Transverse colon (tissue), 4 donors: Measurements from ENCODE around the gene MYRF. TPM values are rescaled to one million over a fixed set of nuclear protein-coding genes. Genes with fewer than 3 reads are reported as not detected.

Experiments used
- DNase-seq: peaks from one replicate; pipeline ENCODE4 v3.0.0-alpha.2; 2019
- H3K27ac ChIP-seq, 4 donors: fragments of 200-600 bp; sonication (generic); 2 replicates each; pipeline ENCODE4 v1.5.1; 2016 to 2018; ENCODE audit warnings: inconsistent platforms in 4 of 4
- H3K27me3 ChIP-seq: fragments of 200-600 bp; sonication (generic); 2 replicates; pipeline ENCODE4 v1.5.1; 2017; ENCODE audit warnings: inconsistent platforms
- H3K36me3 ChIP-seq, 4 donors: fragments of 200-600 bp; sonication (generic); 2 replicates each; pipeline ENCODE4 v1.5.1; 2017 to 2019; ENCODE audit warnings: inconsistent platforms in 4 of 4
- H3K4me1 ChIP-seq, 4 donors: fragments of 200-600 bp; sonication (generic); 2 replicates each; pipeline ENCODE4 v1.5.1; 2017 to 2020; ENCODE audit warnings: inconsistent platforms in 4 of 4
- H3K4me3 ChIP-seq, 4 donors: fragments of 200-600 bp; sonication (generic); 1 replicate in 1 of 4; 2 replicates in 3 of 4; pipeline versions ENCODE4 v1.5.1 to v1.6.1; 2017 to 2019; ENCODE audit warnings: inconsistent platforms in 4 of 4
- H3K9me3 ChIP-seq, 2 donors: fragments of 200-600 bp; sonication (generic); 2 replicates each; pipeline ENCODE4 v1.5.1; 2017 to 2019; ENCODE audit warnings: inconsistent platforms in 2 of 2
- EP300 ChIP-seq: sonication (generic); formaldehyde crosslinking; IDR thresholded peaks from one replicate; pipeline ENCODE4 v1.6.1; 2017; ENCODE audit warnings: antibody characterized with exemption, low read depth
- POLR2A ChIP-seq: fragments of 450-650 bp; IDR thresholded peaks from one replicate; pipeline ENCODE4 v1.6.1; 2016; ENCODE audit warnings: antibody characterized with exemption, mild to moderate bottlenecking, moderate library complexity
- POLR2AphosphoS5 ChIP-seq, 3 donors: sonication (generic); formaldehyde crosslinking; IDR thresholded peaks; one replicate each; pipeline ENCODE4 v1.6.1; 2016; ENCODE audit warnings: antibody characterized with exemption in 3 of 3
- WGBS, 2 donors: methylation state at CpG; one replicate each; pipeline ENCODE4 v1.1.5; 2018; ENCODE audit warnings: low coverage in 1 of 2; 5-methylcytosine and 5-hydroxymethylcytosine counted together
- in situ Hi-C, 4 donors: fragments of 200-750 bp; cut with MboI; loops; one replicate each; pipeline versions ENCODE4 v1.15.0 to v1.15.1; 2017; ENCODE audit warnings: low sequenced_read_pairs in 3 of 4, low pct_ligation_motif_present in 1 of 4, low pct_unique_long_range_greater_than_20kb in 1 of 4
- intact Hi-C: fragments of 100-400 bp; cut with DNase I; formaldehyde crosslinking; loops from one replicate; pipeline ENCODE4 v1.15.1; 2023; ENCODE audit warnings: low total_unique reads
- total RNA-seq, 4 donors: library from RNA; depleted of rRNA; stranded (reverse); fragments of >200 nt; gene quantifications; one replicate each; pipeline ENCODE4 v1.1.0, GENCODE V29; 2016
- TF ChIP-seq, protein P1 (sequence below), 5 experiments: fragments of 200-600 bp in 3 of 5; fragments of 450-650 bp in 2 of 5; sonication (generic) in 3 of 5; IDR thresholded peaks; 1 replicate in 2 of 5; 2 replicates in 3 of 5; pipeline ENCODE4 v1.5.1; 2016 to 2017; ENCODE audit warnings: antibody characterized with exemption in 5 of 5, inconsistent platforms in 3 of 5, mild to moderate bottlenecking in 2 of 5, moderate library complexity in 1 of 5

MYRF gene
- total RNA-seq, 4 donors from 2014 or later, result 2.0 to 14.2 (median 10.7) TPM

DNA sequence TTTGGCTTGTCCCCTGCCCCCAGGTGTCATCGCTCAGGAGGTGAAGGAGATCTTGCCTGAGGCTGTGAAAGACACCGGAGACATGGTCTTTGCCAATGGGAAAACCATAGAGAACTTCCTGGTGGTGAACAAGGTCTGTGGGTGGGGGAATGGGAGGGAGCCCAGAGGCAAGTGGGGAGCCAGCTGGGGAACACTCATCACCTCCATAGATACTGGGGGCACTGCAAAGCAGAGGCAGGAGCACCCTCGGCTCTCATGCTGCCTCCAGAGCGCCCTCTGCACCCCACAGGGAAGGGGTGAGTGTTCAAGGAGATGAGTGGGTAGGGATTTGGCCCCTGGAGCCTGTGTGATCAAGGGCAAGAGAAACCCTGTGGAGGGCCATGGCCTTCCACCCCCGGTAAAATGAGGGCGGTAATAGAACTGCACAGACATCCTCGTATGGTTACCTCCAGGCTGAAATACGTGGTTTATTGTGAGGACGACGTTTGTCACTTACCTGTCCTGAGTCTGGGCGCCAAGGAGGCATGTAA lies 26.0 kb downstream of the MYRF start:
- Histone ChIP-seq H3K4me3 (no peak overlapping the region), H3K4me1 (peaks cover 0 to 7% (median 0%) of the 10 kb centered on the region in 4 donors), H3K27ac (no peak overlapping the region), H3K36me3 (no peaks in the 10 kb centered on the region), H3K9me3 (no peaks in the 10 kb centered on the region), H3K27me3 (no peaks in the 10 kb centered on the region)
- no peak for DNase-seq
- no peak for TF ChIP-seq EP300
- no peak for TF ChIP-seq POLR2AphosphoS5 (IDR thresholded peaks at IDR 0.05)
- TF ChIP-seq, protein P1, sequence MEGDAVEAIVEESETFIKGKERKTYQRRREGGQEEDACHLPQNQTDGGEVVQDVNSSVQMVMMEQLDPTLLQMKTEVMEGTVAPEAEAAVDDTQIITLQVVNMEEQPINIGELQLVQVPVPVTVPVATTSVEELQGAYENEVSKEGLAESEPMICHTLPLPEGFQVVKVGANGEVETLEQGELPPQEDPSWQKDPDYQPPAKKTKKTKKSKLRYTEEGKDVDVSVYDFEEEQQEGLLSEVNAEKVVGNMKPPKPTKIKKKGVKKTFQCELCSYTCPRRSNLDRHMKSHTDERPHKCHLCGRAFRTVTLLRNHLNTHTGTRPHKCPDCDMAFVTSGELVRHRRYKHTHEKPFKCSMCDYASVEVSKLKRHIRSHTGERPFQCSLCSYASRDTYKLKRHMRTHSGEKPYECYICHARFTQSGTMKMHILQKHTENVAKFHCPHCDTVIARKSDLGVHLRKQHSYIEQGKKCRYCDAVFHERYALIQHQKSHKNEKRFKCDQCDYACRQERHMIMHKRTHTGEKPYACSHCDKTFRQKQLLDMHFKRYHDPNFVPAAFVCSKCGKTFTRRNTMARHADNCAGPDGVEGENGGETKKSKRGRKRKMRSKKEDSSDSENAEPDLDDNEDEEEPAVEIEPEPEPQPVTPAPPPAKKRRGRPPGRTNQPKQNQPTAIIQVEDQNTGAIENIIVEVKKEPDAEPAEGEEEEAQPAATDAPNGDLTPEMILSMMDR (IDR thresholded peaks at IDR 0.05), result no peak
- no peak for TF ChIP-seq POLR2A
- intact Hi-C loops, result no loop called here
- in situ Hi-C loops, result loop anchor here in 2 of 4 donors (25.0 kb wide), 1 partner anchor 334 kb away; the partner anchor contains the start of gene INCENP (in 2 of the 2)
- WGBS, 2 donors, result 81% methylated on average over 11 of the region's 11 CpGs; no CpG with 5 or more reads in 1 of the 2 donors

DNA sequence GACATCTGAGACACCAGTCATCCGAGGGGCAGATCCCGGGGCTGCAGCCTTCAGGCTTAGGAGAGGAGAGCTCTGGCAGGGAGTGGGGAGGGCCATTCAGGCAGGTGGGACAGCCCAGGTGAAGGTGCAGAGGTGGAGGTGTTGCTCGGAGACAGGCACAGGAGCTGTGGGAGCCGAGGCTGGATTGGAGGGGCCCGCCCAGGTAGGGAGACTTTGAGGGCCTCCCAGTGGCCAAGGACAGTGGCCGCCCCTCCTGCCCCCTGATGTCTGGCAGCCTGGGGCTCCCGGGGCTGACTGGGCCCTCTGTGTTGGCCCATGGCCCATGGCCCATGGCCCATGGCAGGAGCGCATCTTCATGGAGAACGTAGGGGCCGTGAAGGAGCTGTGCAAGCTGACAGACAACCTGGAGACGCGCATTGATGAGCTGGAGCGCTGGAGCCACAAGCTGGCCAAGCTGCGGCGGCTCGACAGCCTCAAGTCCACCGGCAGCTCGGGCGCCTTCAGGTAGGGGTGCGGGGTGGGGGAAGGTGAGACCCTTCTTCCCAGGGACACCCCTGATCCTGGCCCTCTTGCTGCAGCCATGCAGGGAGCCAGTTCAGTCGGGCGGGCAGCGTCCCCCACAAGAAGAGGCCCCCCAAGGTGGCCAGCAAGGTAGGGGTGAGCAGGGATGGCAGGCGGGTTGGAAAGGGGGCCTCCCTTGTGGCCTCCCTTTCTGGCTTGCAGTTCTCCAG lies 26.6 kb downstream of the MYRF start:
- Histone ChIP-seq H3K36me3 (no peaks in the 10 kb centered on the region), H3K4me1 (peaks cover 0 to 7% (median 0%) of the 10 kb centered on the region in 4 donors), H3K4me3 (no peak overlapping the region), H3K9me3 (no peaks in the 10 kb centered on the region), H3K27me3 (no peaks in the 10 kb centered on the region), H3K27ac (no peak overlapping the region)
- intact Hi-C loops (no loop called here), in situ Hi-C loops (loop anchor here in 2 of 4 donors (25.0 kb wide), 1 partner anchor 333 kb away; the partner anchor contains the start of gene INCENP (in 2 of the 2))
- WGBS, 2 donors, result 91 to 93% methylated on average over 4 to 24 of the region's 24 CpGs
- no peak for DNase-seq
- TF ChIP-seq EP300 (no peak), POLR2AphosphoS5 (IDR thresholded peaks at IDR 0.05) (no peak), POLR2A (no peak)
- TF ChIP-seq, protein P1 (IDR thresholded peaks at IDR 0.05), result no peak

DNA sequence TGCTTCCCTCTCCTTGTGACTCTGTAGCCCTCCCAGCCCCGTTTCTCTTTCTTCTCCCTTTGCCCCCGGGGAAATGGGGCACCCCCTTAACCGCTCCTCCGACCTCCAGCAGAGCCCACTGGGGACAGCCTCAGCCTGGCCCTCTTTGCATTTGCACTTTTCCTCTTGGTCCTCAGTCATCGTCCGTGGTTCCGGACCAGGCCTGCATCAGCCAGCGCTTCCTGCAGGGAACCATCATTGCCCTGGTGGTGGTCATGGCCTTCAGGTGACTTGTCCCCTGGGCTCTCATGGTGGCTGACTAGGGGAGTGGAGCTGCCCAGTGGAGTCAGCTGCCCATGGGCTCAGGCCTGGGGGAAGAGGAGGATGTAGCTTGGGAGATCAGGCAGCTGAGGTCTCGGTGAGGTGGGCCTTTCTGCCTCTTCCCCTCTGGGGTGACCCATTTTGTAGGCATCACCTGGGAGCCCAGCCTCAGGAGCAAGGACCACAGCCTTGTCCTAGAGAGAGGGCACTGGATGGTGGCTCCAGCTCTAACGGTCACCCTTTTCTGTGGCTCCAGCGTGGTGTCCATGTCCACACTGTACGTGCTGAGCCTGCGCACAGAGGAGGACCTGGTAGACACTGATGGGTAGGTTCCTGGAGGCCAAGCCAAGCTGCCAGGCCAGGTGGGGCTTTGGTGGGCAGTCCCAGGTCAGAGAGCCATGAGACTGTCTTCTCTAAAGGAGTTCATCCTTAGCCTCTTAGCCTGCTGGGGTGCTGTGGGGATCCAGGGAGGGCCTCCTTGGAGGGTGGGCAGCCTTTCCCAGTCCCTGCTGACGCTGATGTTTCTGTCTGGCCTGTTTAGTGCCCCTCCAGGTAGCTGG lies 27.5 kb downstream of the MYRF start:
- DNase-seq, result no peak
- in situ Hi-C loops, result loop anchor here in 2 of 4 donors (25.0 kb wide), 1 partner anchor 332 kb away; the partner anchor contains the start of gene INCENP (in 2 of the 2)
- Histone ChIP-seq H3K27ac (no peak overlapping the region), H3K4me1 (peaks cover 0 to 7% (median 0%) of the 10 kb centered on the region in 4 donors), H3K4me3 (no peak overlapping the region), H3K27me3 (no peaks in the 10 kb centered on the region), H3K36me3 (no peaks in the 10 kb centered on the region), H3K9me3 (no peaks in the 10 kb centered on the region)
- 76 to 85% methylated on average over 4 to 14 of the region's 14 CpGs for WGBS, 2 donors
- no peak for TF ChIP-seq EP300
- TF ChIP-seq, protein P1 (IDR thresholded peaks at IDR 0.05), result no peak
- TF ChIP-seq POLR2AphosphoS5 (IDR thresholded peaks at IDR 0.05), result no peak
- TF ChIP-seq POLR2A, result no peak
- intact Hi-C loops, result no loop called here
